NCI-H82 (cell line): ENCODE results near the gene SLC7A6.

Source experiments
- DNase-seq: peaks from one replicate; lab custom pipeline; 2025; lab: John Stamatoyannopoulos, UW

The SLC7A6 gene

GRCh38 chr16:68264128-68265077, at the start of gene SLC7A6:
Gene SLC7A6, plus strand, starts transcription at chr16:68264526. Its CDS starts 10,201 bp downstream, at chr16:68274727.
- peak; percentile 72 for DNase-seq

GRCh38 chr16:68214726-68215125, 49.6 kb upstream of the SLC7A6 start:
- DNase-seq = no peak

- DNase-seq = peak; percentile 5
Measured at GRCh38 chr16:68215302-68215701, 49.0 kb upstream of the SLC7A6 start.

GRCh38 chr16:68216240-68216639, 48.1 kb upstream of the SLC7A6 start:
- no peak for DNase-seq

DNA sequence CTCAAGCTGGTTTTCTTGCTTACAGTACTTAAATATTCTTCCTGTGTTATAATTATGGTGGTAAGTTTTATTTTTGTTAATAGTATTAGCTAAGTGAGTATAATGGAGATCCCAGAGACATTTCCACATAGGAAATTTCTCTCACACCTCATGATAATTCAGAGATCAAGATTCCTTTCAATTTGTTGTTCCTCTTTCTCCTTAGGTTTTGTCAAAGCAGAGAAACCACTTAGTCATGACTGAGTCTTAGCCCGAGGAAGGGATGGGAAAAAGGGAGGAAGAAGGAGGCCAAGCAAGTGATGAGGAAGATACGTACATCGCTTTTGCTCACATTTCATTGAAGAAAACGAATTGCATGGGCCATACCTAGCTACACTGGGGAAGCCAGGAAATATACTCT, 46.8 kb upstream of the SLC7A6 start:
- no peak for DNase-seq

GRCh38 chr16:68219725-68220351, 44.5 kb upstream of the SLC7A6 start:
- no peak for DNase-seq

DNA sequence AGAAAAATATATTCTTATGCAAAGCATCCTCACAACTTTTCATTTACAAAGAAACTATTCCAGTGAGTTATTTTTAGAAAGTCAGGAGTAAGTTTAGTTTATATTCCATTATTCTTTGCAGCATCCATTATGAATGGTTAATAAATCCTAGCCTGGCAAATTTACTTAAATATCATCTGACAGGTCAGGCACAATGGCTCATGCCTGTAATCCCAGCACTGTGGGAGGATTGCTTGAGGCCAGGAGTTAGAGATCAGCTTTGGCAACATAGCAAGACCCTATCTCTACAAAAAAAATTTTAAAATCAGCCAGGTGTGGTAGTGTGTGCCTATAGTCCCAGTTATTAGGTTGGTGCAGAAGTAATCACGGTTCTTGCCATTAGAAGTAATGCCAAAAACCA, 41.3 kb upstream of the SLC7A6 start:
- no peak for DNase-seq

DNA sequence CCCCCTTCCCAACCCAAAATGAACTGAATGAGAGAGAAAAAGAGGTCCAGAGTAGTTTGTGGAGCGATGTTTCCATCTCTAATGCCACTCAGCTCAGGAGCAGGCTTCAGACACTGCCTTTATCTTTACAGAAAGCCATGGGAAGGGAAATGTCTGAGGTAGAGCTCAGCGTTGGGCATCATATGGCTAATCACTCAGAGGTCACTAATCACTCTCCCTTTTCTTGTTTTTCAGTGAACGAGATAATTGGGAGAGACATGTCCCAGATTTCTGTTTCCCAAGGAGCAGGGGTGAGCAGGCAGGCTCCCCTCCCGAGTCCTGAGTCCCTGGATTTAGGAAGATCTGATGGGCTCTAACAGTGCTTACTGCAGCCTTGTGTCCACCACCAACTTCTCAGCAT, 38.2 kb upstream of the SLC7A6 start:
- DNase-seq = no peak

DNA sequence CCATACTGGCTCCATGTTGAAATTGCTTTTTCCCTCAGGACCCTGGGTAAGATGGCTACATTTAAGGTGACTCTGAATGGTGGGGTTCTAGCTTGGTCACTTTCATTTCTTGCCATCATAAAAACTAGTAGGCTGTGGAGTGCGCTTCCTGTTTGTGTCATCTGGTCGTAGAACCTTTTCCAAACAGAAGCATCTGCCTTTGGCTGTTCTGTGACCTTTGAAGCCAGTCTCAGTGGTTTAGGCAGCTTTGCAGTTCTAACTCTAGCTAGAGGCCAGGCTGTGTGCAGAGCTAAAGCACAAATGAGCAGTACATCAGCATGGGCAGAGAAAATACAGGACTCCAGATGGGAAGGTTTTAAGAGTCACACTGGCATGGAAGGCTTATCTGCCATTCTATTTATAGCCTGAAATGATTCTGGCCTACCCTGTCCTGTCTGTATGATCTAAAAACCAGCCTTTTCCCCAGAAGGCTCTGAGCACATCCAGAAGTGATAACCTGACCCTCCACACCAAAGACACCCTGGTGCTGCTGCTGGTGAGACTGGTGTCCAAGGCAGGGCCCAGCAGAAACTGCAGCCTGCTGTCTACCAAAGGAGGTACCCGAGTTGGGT, 37.0 kb upstream of the SLC7A6 start:
- DNase-seq = peak; percentile 35

DNA sequence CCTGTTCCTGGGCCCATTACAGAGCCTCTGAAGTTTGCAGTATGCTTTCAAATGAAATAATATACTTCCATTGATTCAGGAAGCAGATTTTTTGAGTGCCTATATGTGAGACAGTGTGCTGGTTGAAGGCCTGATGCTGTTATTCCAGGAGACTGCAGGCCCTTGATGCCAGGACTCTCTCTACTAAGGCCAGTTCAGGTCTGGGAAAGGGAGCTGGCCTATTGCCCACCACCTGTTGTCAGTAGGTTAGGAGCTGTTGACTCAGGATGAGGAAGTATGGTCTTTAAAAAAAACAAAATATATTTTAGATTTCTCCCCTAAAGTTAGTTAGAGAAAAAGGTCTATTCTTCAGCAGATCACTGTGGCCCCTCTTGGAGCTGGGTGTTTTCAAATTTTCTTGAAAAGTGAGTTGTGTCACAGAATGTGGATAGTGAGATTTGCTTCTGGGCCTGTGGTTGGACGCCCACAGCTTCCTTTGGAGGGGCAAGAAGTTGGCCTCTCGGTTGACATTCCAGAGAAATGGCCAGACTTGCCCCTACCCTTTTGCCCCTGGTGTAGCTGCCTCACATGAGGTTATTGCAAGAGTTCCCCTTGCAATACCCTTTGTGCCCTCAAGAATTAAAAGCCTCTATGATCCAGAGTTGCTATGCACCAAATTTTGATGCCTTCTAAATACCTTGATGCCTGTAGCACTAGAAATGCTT, 36.3 kb upstream of the SLC7A6 start:
- no peak for DNase-seq

- DNase-seq = no peak
Measured at GRCh38 chr16:68228652-68229051, 35.7 kb upstream of the SLC7A6 start.

DNA sequence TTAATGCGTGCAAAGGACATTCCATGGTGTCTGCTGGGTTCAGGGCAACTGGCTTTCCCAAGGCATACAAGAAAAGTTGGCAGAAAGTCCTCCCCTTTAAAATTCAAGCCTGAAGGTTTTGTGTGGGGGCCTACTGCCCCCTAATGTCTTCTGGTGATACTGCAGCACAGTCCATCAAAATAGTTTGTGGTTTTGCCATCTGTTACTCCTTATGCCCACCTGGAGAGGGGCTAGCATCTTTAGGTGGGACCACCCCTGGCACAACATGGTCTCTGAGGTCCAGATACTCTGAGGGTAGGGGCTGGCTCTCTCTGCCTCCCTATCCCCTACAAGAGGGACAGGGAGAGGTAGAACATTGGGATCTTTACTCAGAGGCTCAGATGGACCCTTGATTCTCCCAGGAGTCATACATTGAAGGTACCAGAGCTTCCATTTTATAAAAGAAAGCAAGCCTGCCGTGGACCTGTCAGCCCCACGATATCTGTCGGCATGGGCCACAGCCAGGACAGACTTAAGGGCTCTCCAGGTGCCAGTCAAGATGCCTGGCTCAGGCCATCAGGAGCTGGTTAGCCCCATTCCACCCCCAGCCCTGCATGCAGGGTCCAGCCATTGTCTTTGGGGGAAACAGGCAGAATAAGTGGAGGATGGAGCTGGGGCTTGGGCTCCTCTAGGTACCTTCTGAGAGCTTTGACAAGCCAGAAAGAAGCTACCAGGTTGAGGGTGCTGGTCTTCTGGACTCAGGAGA, 34.7 kb upstream of the SLC7A6 start:
- DNase-seq = peak; percentile 73

DNA sequence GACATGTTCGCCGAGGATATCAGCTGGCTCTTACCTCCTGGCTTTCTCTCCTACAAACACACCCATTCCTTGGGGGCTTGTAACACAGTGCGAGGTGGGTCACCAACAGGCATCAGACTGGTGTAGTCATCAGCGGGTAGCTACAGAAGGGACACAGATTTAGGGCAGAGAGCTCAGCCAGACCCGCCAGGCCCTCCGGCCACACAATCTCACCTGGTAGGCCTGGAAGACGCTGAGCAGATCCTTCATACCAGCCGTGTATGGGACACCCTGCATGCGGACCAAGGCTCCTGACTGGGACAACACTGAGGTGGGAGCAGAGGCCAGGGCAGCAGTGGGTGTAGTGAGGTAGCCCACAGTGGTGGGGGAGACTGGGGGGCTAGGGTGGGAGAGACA, 34.2 kb upstream of the SLC7A6 start:
- DNase-seq = no peak

DNA sequence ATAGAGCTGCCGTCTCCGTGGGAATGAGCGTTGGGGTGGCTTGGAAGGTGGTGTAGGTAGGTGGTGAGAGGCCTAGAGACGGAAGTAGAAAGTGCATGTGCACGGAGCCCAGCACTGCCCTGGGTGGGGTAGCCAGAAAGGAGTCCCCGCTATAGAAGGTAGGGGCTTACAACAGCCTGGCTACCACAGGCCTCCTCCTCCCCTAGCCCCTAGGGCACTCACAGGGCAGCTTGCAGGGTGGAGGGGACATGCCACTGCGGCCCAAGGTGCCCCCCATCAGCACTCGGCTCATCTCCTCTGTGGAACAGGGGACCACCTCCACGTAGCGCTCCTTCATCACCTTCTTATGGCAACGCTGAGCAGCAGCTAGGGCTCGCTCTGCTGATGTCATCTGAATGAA, 33.4 kb upstream of the SLC7A6 start:
- DNase-seq = no peak

- no peak for DNase-seq
Measured at GRCh38 chr16:68231384-68232136, 32.8 kb upstream of the SLC7A6 start.

DNA sequence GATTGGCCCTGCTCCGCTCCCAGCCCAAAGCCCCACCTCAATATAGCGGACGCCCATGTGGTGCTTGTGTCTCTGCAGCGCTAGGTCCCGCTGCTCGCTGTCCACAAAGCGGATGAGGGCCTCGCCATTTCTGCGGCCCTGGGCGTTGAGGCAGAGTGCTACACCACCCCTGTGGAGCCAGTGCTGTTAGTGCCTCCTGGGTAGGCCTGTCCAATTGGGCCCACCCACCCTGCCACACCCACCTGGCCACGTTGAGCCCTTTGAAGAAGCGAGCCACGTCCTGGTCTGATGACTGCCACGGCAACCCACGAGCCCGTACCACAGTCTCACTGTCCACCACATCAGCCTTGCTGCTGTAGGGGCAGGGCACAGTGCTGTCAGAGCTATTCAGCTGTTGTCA, 32.0 kb upstream of the SLC7A6 start:
- DNase-seq = no peak

DNA sequence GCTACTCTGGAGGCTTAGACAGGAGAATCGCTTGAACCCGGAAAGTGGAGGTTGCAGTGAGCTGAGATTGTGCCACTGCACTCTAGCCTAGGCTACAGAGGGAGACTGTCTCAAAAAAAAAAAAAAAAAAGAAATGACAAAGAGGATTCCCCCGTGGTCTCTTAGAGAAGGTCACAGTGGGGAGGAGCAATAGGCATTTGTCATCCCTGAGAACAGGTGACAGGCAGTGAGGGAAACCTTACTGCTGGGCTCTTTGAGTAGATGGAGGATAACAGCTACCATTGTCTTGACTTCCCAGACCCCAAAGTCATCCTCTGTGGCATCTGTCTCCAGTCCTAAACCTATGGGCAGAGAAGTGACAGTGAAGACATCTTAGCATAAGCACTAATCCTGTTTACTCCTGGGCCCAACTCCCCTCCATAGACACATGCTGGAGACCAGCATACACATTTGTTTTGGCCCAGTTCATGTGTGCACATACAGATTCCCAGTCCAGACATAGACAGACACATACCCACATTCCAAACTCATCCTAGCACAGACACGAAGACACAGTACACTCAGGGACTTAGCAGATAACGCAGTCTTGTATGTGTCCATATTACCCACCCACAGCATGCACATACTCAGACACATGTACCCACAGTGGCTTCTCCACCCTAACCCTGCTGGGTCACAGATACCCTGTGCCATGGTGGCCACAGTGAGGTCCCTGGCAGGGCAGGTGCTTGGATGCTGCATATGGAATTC, 31.1 kb upstream of the SLC7A6 start:
- peak; percentile 64 for DNase-seq

DNA sequence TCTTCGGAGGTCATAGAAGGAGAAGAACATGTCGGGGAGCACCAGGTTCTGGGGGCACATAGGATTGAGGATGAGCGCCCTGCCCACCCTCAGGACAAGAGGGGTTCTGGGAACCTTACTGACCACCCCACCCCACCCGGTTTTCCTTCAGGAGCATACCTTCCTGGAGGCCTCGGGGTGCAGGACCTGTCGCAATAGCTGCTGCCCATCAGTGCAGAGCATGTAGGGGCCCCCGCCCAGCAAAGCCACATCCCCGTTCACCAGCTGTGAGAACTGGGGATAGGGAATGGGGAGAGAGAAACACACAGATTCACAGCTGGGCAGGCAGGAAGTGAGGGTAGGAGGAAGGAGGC, 30.5 kb upstream of the SLC7A6 start:
- DNase-seq = no peak

GRCh38 chr16:68234188-68235107, 29.9 kb upstream of the SLC7A6 start:
- peak; percentile 14 for DNase-seq
